Spleen (tissue), 11 donors: ENCODE data around the gene PANX1. TPM values are rescaled to one million over a fixed set of nuclear protein-coding genes. Genes with fewer than 3 reads are reported as not detected.

Source experiments
- DNase-seq: peaks from one replicate; pipeline ENCODE4 v3.0.0-alpha.2; 2020
- H3K27ac ChIP-seq, 8 donors: fragments of 200-600 bp; sonication (generic) in 7 of 8; 1 replicate in 4 of 8; 2 replicates in 4 of 8; pipeline versions ENCODE4 v1.5.0 to v1.8.0; 2016 to 2021; ENCODE audit warnings: inconsistent platforms in 4 of 8, mild to moderate bottlenecking in 4 of 8, moderate library complexity in 1 of 8
- H3K27me3 ChIP-seq, 7 donors: fragments of 200-600 bp; sonication (generic) in 6 of 7; replicated peaks in 1 of 7; 1 replicate in 4 of 7; 2 replicates in 3 of 7; pipeline versions ENCODE4 v1.5.0 to v1.8.0; 2016 to 2021; ENCODE audit warnings: inconsistent platforms in 3 of 7, mild to moderate bottlenecking in 1 of 7
- H3K36me3 ChIP-seq, 6 donors: fragments of 200-600 bp; sonication (generic) in 5 of 6; 1 replicate in 4 of 6; 2 replicates in 2 of 6; pipeline versions ENCODE4 v1.5.0 to v1.8.0; 2016 to 2021; ENCODE audit warnings: inconsistent platforms in 2 of 6
- H3K4me1 ChIP-seq, 6 donors: fragments of 200-600 bp; sonication (generic) in 5 of 6; 1 replicate in 3 of 6; 2 replicates in 3 of 6; pipeline versions ENCODE4 v1.5.0 to v1.8.0; 2016 to 2021; ENCODE audit warnings: inconsistent platforms in 3 of 6
- H3K4me3 ChIP-seq, 8 donors: fragments of 200-600 bp; sonication (generic) in 7 of 8; 1 replicate in 4 of 8; 2 replicates in 4 of 8; pipeline versions ENCODE4 v1.5.0 to v1.8.0; 2016 to 2021; ENCODE audit warnings: inconsistent platforms in 4 of 8, mild to moderate bottlenecking in 4 of 8, moderate library complexity in 2 of 8
- H3K9me3 ChIP-seq, 8 donors: fragments of 200-600 bp; sonication (generic) in 7 of 8; 1 replicate in 4 of 8; 2 replicates in 4 of 8; pipeline versions ENCODE4 v1.5.0 to v1.8.0; 2016 to 2021; ENCODE audit warnings: inconsistent platforms in 4 of 8
- CTCF ChIP-seq, 11 experiments: fragments of 200-600 bp in 7 of 11; fragments of 450-650 bp in 4 of 11; sonication (generic) in 4 of 11; IDR thresholded peaks in 8 of 11; conservative IDR thresholded peaks in 3 of 11; 1 replicate in 7 of 11; 2 replicates in 4 of 11; pipeline versions ENCODE4 v1.4.0 to v1.8.0; 2016 to 2021; ENCODE audit warnings: antibody characterized with exemption in 11 of 11, inconsistent platforms in 4 of 11, mild to moderate bottlenecking in 1 of 11
- POLR2A ChIP-seq, 3 donors: fragments of 450-650 bp; IDR thresholded peaks; one replicate each; pipeline ENCODE4 v1.5.1; 2017; ENCODE audit warnings: antibody characterized with exemption in 3 of 3, mild to moderate bottlenecking in 1 of 3
- POLR2AphosphoS5 ChIP-seq, 3 donors: sonication (generic); formaldehyde crosslinking; IDR thresholded peaks; one replicate each; pipeline ENCODE4 v1.5.1; 2017; ENCODE audit warnings: antibody characterized with exemption in 3 of 3
- WGBS, 5 donors: extraction: QIAGEN DNeasy Blood & Tissue Kit in 3 of 5; methylation state at CpG; one replicate each; pipeline versions ENCODE4 v1.1.5 to v1.1.7; 2013 to 2018; 5-methylcytosine and 5-hydroxymethylcytosine counted together
- intact Hi-C: fragments of 100-400 bp; cut with DNase I; formaldehyde crosslinking; loops from one replicate; pipeline ENCODE4 v1.15.0; 2023; ENCODE audit warnings: low total_unique reads
- polyA plus RNA-seq, 3 donors: library from polyadenylated mRNA; stranded (reverse); fragments of 200-250 nt; gene quantifications; one replicate each; pipeline ENCODE4 v1.2.1, GENCODE V29; 2013
- total RNA-seq, 7 donors: library from RNA; depleted of rRNA in 3 of 7; stranded (reverse); fragments of >200 nt in 3 of 7; fragmentation: NEBNext Ultra II Directional in 4 of 7; extraction: Animal tissue kit (Norgen Biotek cat#: 25700) in 4 of 7; gene quantifications; one replicate each; pipeline versions ENCODE4 v1.1.0 to v1.2.1, GENCODE V29; 2016 to 2021
- donor health status: healthy with polysubstance abuse.
- donor health status: DM: no; HTN: no; CAD: no; lungs with moderate emphysema.
- donor health status: DM: no; HTN: no; CAD: no.
- donor health status: Bipolar disorder and iron deficiency.
- donor health status: healthy.
- donor health status: DM: no; HTN: no; CAD: no.
- donor health status: DM: yes; HTN: yes; CAD: no.

Gene PANX1
- total and polyA plus RNA-seq, 10 donors, result 1.6 to 15.1 (median 11.5) TPM

GRCh38 chr11:94127638-94128037 is 1.0 kb upstream of the PANX1 start:
- intact Hi-C loops, result no loop called here
- H3K27ac ChIP-seq, result peak overlapping the region in 5 of 8 donors; percentile 88 to 95 (median 92)
- TF ChIP-seq POLR2AphosphoS5 (IDR thresholded peaks at IDR 0.05), result no peak
- no peak for TF ChIP-seq CTCF (IDR thresholded peaks at IDR 0.05 in 8 of 11, conservative IDR thresholded peaks at IDR 0.05 in 3 of 11)
- no peak for TF ChIP-seq POLR2A (IDR thresholded peaks at IDR 0.05)
- no peaks in the 10 kb centered on the region for H3K9me3 ChIP-seq
- DNase-seq, result no peak
- peaks cover 23 to 53% (median 37%) of the 10 kb centered on the region in 6 donors for H3K4me1 ChIP-seq
- peak overlapping the region in 6 of 8 donors; percentile 63 to 98 (median 92) for H3K4me3 ChIP-seq
- no peaks in the 10 kb centered on the region for H3K36me3 ChIP-seq
- H3K27me3 ChIP-seq, result no peaks in the 10 kb centered on the region

GRCh38 chr11:94128291-94128745 is 323 bp upstream of the PANX1 start:
- DNase-seq, result peak; percentile 84
- Histone ChIP-seq H3K27me3 (no peaks in the 10 kb centered on the region), H3K9me3 (no peaks in the 10 kb centered on the region), H3K27ac (peak overlapping the region; percentile 78 to 95 (median 88)), H3K4me1 (peaks cover 23 to 60% (median 42%) of the 10 kb centered on the region in 6 donors), H3K4me3 (peak overlapping the region; percentile 63 to 98 (median 90)), H3K36me3 (no peaks in the 10 kb centered on the region)
- 0% methylated on average over 23 of the region's 23 CpGs for WGBS, 5 donors
- intact Hi-C loops, result no loop called here
- TF ChIP-seq CTCF (IDR thresholded peaks at IDR 0.05 in 8 of 11, conservative IDR thresholded peaks at IDR 0.05 in 3 of 11) (no peak), POLR2A (IDR thresholded peaks at IDR 0.05) (no peak), POLR2AphosphoS5 (IDR thresholded peaks at IDR 0.05) (no peak)

GRCh38 chr11:94129512-94130297 is 1.1 kb downstream of the PANX1 start:
- H3K36me3 ChIP-seq, result no peaks in the 10 kb centered on the region
- H3K4me3 ChIP-seq, result peak overlapping the region; percentile 63 to 98 (median 90)
- no peak for TF ChIP-seq POLR2AphosphoS5 (IDR thresholded peaks at IDR 0.05)
- no peak for TF ChIP-seq POLR2A (IDR thresholded peaks at IDR 0.05)
- TF ChIP-seq CTCF (IDR thresholded peaks at IDR 0.05 in 8 of 11, conservative IDR thresholded peaks at IDR 0.05 in 3 of 11), result no peak
- peak overlapping the region; percentile 78 to 95 (median 88) for H3K27ac ChIP-seq
- WGBS, 5 donors, result 11 to 15% (median 12%) methylated on average over 18 to 20 of the region's 20 CpGs
- DNase-seq, result no peak
- H3K9me3 ChIP-seq, result no peaks in the 10 kb centered on the region
- peaks cover 32 to 74% (median 52%) of the 10 kb centered on the region in 6 donors for H3K4me1 ChIP-seq
- H3K27me3 ChIP-seq, result no peaks in the 10 kb centered on the region
- intact Hi-C loops, result no loop called here

GRCh38 chr11:94130298-94131046 is 1.8 kb downstream of the PANX1 start:
- H3K4me1 ChIP-seq, result peaks cover 36 to 82% (median 60%) of the 10 kb centered on the region in 6 donors
- H3K4me3 ChIP-seq, result peak overlapping the region in 6 of 8 donors; percentile 63 to 98 (median 90)
- no peaks in the 10 kb centered on the region for H3K27me3 ChIP-seq
- H3K36me3 ChIP-seq, result no peaks in the 10 kb centered on the region
- H3K27ac ChIP-seq, result peak overlapping the region in 6 of 8 donors; percentile 84 to 95 (median 90)
- intact Hi-C loops, result no loop called here
- 46 to 71% (median 67%) methylated on average over 7 of the region's 7 CpGs for WGBS, 5 donors
- DNase-seq, result no peak
- TF ChIP-seq POLR2AphosphoS5 (IDR thresholded peaks at IDR 0.05), result peak in 1 of 3 donors; percentile 61
- TF ChIP-seq POLR2A (IDR thresholded peaks at IDR 0.05), result no peak
- no peaks in the 10 kb centered on the region for H3K9me3 ChIP-seq
